ENCODE data around the gene SCD5.

The SCD5 gene

DNA sequence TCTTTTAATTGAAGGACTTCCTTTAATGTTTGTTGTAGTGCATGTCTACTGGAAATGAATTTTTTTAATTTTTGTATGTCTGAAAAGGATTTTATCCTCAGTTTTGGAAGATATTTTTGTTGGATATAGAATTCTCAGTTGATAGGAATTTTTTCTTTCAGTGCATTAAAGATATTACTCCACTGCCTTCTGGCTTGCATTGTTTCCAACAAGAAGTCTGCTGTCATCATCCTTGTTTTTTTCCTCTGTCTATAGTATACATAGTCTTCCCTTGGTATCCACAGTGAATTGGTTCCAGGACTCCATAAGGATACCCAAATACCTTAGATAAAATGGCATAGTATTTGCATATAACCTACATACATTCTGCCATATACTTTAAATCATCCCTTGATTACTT is 33.5 kb downstream of the SCD5 start:
- no peak for DNase-seq (ENCODE audit: low read depth)

DNA sequence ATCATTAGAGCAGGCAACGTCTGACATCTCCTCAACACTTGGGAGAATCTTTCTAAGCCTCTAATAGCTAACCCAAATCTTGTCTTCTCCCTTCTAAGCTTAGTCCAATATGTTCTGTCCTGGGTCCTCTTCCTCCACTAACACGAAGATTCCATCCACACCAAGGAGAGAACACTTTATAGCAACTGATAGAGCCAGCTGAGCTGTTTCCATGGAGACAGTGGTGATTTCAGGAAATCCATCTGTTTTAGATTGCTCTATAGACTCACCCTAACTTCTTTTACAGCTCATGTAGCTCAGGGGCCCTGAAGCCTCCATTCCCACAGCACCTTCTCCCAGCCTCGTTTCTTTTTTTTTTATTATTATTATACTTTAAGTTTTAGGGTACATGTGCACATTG is 37.4 kb downstream of the SCD5 start:
- DNase-seq (ENCODE audit: low read depth) = no peak

DNA sequence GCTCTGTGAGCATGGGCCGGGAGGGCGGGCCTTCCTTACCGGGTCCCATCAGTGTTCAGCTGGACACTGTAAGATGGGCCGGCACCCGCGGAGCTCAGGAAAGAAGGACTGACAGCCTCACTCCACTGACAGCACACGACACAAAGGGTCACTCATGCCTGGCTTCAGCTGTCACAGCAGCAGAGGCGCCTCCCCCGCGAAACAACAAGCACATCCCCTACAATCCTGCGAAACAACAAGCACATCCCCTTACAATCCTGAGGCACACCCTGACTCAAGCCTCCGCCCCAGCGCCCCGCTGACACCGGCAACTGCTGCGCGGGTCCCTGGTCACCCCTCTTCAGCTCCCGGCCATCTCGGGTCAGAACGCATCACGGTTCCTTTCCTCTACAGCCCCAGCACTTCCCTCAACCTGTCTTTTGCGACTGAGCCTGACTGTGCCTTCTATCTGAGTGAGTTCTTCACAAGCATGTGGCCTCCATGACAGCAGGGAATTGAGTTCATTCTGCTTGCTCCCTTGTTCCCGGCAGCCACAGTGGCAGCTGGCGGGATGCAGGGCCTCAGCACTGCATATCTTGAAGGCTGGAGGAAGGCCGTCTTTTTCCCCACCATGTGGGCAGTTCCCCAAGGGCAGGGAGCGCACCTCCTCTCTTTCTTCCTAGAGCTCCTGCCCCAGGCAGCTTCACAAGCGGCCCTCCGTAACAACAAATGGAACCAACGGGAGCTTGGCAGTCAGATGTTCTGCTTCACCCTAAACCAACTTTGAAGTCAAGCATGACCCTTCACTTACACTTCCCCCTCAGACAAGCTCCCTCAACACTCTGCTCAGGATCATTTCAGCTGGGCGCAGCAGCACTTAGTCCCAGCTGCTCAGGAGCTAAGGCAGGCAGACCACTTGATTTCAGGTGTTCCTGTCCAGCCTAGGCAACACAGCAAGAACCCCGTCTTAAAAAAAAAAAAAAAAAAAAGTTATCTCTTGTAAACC is 39.6 kb downstream of the SCD5 start:
- no peak for DNase-seq (ENCODE audit: low read depth)

DNA sequence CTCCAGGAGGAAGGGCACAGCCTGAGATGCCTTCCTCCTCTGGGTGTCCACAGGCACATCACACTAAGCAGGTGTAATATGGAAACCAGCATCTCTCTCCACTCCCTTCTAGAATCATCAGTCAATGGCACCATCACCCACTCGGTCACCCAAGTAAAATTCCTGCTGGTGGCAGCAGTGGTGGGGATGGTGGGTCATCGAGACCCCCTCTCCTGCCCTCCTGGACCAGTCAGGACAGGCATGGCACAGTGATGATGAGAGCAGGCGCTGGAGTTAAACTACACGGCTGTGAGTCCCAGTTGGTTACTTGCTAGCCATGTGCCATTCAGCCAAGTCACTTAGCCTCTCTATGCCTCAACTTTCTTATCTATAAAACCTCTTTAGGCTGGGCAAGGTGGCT is 42.5 kb downstream of the SCD5 start:
- DNase-seq (ENCODE audit: low read depth) = no peak

DNA sequence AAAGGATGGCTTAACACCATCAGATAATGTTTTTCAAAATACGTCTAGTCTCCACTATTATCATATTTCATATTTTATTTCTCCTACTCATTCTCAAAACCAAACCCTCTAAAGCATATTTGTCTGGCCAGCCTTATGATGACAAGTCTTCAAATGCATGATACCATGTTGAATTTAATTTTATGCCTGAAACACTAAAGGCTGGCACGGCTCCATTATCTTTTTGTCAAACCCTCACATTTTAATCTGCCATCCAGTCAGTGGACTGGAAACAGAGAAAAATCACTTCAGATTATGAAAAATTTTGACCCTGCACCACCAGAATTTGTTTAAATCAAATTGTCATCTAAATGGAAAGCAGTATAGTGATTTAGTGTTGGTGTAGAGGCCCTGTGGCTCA is 42.9 kb downstream of the SCD5 start:
- DNase-seq (ENCODE audit: low read depth) = no peak

DNA sequence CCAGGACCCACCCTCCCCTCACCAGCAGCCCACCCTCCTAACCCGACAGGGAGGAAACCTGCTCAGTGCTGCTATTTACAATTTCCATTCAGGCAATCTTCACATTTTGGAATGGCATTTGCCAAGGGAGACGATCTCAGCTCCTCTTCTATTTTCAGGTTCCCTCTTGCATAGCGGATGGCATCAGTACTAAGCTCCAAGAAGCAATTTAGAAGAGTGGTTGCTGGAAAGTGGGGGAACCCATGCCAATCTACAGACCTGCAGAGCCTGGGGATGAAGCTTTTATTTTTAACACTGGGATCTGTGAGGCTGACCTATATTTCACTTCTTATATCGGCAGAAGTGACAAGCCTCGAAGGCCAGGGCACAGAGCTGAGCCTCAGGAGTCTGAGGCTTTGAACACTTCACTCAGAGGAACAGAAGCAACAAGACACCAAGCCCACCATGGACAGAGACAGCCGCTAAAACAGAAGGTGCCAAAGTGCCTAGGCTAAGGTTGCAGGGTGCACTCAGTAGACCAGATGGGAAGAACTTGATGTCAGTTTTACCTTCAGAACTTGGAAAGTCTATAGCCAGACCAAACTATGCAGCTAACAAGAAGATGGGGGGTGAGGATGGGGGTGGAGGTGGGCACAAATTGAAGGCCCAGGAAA is 44.0 kb downstream of the SCD5 start:
- DNase-seq (ENCODE audit: low read depth) = no peak

DNA sequence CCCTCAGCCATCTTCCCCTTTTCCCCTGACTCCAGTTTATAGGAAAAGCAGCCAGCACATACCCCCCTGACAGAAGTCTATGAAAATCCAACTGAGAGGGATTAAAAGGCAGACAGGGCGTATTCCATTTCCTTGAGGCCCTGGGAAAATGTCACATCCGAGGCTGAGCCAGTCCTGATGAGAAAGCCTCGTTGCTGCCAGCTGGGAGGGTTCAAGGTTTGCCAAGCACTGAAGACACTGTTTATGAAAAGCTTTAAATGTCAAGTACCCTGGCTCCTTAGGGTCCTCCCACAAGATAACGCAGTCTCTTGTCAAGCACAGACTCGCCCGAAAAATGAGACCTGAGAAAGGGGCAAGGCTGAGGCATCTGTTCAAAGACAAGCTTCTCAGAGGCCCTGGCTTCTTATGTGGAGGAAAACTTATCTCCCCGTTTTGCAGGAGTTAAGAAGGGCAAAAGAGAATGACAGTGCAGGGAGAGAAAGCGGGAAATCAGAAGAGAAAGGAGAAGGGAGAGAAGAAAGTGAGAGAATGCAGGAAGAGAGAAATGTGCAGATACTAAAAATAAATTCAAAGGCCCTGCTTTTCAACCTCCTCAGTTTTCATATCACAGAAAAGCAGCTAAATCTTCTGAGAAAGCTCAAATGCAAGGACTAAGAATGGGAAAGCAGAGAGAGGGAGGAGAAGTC is 44.7 kb downstream of the SCD5 start:
- DNase-seq (ENCODE audit: low read depth) = no peak

DNA sequence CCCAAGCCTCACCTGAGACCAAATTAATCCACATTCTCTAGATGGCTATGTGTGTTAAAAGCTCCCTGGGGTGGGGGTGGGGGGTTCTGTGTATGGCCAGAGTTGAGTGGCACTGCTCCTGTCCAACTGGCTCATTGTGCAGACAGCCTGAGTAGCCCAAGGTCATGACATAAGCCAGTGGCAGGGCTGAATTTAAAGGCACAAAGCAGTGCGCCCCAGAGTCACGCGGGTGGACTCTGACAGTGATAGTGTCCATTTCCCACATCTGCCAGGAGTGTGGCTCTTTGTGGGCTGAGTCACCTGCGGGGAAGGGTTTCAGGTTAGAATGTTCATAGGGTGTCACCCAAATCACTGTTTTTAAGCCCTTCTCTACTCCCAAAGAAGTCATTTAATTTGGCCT is 45.4 kb downstream of the SCD5 start:
- no peak for DNase-seq (ENCODE audit: low read depth)

DNA sequence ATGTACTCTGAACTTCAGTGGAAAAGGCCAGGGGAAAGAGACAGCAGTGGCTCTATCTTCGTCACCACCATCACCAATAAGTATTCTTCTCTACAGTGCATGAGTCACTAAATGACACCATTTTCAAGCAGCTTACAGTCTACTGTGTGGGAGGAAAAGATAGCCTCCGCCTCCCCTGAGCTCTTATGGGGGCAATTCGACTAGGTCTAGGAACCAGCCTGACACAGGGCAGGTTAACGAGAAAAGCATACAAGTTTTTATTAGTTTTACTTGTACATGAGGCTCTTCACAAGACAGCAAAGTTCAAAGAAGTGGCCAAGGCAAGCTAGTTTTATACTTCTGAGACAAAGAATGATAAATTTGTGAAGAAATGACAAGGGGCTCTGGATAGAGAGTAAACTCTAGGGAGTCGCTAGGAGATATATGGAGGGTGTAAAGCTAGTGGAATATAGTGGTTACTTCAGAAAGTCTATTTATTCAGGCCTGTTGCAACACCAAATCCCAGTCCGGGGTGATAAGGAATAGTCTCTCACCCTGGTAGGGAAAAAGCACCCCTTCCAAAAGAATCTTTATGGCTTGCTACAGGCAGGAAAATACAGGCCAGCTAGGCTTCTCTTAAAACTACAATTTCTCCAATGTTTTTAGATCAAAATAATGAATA is 49.7 kb downstream of the SCD5 start:
- DNase-seq (ENCODE audit: low read depth) = no peak

DNA sequence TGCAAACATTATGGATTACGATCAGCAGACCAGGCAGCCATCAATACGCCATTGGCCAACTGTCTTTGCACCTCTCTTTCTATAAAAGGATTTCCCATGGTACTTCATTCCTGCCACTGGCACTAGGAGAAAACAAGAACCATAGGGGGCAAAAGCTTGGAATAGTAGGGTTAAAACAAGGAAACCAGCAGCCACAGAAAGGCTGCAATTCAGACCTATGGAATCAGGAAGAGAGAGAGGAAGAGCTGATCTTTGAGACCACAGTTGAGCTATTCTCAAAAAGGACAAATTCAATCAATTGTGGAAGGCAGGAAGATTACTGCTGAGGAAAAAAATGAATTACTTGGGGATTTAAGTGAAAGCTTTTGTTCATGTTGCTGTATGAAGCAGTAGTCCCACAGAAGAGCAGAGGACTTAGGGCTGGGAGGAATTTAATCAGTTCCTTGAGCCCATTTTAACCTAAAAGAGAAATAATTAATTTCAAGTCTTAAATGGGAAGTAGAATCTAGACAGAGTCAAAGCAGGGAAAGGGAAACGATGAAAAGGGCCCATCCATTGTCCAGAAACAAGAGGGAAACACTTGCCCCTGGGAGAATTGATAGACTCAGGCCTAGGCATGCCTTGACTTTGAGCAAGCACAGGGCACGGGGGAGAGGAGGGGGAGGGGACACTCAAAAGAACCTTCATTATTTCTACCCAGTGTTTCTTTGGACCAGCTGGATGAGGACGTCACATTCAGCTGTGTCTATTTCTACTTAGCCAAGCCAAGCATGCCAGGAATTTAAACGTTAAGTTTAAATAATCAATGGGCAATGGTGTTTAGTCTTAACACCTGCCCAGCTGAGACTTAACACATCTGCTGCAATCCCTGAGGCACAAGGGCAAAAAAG is 50.7 kb downstream of the SCD5 start:
- DNase-seq (ENCODE audit: low read depth) = no peak

DNA sequence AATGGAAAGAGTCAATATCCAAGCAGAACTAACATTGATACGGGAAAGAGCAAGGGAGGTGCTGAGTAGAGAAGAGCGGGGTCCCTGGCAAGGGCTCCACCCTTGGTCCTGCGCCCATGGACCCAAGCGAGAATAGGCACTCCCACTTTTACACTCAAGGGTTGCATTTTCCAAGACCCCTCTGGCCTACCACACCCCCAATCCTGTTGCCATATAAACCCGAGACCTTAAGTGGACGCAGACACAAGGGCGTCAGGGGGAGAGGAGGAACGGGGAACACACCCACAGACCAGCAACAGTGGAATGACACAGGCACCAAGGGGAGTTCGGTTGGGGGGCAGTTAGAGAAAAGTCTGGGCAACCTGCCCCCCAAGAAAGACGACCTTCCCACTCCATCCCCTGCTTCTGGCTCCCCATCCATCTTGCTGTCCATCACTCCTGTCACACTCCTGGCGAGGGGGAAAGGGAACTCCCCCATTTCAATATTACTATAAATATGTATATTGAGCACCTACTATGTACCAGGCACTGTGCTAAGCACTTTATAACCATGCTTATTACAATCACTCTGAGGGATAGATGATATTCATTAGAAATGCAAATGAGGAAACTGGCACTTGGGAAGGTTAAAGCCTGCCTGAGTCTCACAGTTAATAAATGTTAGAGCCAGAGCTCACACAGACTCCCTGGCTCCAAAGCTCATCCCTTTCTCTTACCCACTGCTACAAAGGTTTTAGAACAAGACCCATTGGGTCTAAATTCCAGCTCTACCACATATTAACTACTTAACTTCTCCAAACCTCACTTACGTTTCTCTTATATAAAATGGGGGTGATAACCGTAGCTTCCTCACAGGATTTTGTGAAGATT is 51.7 kb downstream of the SCD5 start:
- DNase-seq (ENCODE audit: low read depth) = no peak

DNA sequence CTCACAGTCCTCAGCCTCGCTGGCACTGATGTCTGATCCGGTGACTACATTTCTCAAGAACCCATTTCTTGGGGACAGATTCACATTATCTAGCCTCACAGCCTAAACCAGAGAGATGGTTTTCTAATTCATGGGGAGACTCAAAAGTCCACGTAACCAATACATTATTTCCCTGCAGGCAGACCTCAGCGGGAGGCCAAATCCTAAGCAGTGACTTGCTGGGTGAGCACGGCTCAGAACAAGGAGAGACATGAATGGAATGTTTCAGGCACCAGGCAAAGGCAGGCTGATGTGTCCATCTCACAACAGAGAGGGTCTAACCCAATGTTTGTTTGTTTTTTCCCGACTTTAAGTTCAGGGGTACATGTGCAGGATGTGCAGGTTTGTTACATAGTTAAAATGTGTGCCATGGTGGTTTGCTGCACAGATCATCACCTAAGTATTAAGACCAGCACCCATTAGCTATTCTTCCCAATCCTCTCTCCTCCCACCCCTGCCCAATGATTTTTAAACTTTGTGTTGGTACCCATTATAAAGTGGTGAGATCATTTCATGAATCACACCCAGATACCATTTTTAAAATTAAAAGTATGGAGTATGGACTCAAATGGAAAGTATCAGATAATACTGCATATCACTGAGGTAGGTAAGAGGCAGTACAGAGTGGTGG is 53.3 kb downstream of the SCD5 start:
- DNase-seq (ENCODE audit: low read depth) = no peak

DNA sequence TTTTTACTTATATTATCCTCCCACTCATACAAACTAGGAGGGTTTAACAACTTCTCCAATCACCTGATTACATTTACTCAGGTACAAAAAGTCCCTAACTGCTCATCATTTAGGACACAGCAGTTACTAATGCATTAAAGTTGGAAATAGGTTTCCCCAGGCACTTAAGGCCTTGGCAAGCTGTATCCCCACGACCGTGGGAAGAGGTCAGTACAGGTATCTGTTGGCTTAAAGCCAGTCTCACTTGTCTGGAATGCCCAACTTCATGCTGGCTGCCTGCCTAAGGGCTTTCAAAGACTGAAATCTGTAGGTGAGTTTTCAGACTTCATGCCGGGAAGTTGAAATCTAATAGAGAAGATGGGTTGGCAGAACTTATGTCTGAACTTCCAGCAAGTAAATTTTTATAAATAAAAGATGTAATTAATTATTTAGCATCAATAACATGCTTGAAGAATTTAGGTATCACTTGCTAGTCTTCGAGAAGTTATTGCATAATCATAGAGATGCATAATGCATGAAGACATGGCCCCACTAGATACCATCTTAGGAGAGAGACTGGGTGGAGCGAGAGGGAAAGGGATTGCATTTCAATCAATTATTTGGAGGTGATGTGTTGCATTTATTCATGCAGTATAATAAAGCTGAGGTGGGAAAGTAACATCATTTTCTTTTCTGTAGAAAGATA is 54.2 kb downstream of the SCD5 start:
- no peak for DNase-seq (ENCODE audit: low read depth)

DNA sequence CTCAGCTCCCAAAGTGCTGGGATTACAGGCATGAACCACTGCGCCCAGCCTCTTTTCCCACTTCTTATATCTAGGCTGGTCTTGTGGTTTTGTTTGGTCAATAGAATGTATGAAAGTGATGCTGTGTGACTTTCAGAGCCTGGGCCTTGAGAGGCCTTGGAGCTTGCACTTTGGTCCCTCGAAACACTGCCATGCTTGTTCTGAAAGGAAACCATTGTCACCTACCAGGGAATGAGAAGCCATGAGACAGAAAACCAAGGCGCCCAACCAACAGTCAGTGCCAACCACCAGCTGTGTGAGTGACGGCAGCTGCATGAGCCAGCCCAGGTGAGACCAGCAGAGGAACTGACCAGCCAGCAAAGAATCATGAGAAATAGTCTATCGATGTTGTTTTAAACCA is 57.4 kb downstream of the SCD5 start:
- no peak for DNase-seq (ENCODE audit: low read depth)

DNA sequence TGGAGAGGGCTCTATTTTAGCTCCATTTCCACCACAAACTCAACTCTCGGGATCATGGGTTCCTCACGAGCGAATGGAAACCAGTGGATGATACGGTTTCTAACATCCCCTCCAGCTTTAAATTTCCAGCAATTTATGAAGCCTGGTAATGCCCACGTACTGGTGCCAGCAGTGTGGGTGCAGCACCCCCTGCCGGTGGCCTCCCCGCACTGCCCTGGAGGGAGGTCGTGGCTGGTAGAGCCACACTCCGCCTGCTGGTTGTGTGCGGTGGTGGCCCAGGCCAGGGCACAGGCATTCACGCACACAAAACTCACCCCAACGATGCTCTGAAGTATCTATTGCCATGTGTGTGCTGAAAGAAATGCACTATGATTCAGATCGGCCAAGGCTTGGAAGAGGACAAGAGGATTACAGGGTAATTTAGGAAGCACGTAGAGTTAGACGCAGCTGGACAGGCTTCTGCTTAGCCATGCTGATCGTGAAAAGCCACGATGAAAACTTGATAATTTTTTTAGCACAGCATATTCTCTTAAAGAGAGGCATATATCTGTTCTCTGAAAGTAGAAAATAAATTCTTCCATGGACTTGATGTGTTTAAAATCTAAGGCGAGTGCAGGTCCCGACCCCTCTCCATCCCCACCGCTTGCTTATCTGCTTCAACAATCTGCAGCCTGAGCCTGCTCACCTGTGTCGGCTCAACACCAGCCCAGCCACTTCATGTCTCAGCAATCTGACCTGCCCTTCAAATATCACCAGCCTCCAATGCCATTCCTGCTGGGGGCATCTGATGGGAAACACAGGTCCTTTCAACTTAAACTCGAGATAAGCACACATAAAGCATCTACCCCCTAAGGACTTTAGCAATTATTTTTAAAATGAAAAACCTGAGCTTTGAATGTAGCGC is 59.1 kb downstream of the SCD5 start:
- DNase-seq (ENCODE audit: low read depth) = peak; percentile 11

DNA sequence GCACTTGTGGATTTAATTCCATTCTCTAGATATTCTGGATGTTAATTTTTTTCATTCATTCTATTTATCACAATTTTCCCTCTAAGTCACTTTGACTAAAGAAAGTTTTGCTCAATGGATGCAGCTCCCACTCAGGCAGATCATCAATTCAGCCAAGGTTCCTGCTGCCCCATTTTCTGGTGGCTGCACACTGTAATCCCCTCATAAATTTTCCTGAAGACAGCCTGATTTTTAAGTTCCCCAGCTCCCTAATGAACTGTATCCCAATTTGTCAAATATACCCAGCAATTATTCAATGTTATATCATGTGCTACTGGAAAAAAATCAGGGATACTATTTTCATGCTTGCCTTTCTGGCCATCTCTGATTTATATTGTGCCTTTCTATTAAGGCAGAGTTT is 61.2 kb downstream of the SCD5 start:
- no peak for DNase-seq (ENCODE audit: low read depth)

DNA sequence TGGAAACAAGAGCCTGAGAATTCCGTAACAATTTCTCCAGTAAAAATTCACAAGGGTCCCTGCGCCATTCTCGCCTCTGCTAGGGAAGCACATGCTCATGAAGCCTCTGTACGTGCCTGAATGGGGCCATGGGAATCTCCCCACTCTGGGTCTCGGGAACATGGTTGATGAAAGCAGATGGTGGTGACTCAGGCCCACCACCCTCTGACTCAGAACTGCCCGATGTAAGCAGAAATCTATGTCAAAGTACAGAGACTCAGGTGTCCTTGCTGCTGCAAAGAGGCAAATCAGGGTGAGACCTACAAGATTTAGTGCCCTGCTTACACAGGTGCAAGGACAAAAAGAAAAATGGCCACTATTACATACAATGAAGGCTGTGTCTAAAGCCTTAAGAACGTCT is 65.0 kb downstream of the SCD5 start:
- no peak for DNase-seq (ENCODE audit: low read depth)

DNA sequence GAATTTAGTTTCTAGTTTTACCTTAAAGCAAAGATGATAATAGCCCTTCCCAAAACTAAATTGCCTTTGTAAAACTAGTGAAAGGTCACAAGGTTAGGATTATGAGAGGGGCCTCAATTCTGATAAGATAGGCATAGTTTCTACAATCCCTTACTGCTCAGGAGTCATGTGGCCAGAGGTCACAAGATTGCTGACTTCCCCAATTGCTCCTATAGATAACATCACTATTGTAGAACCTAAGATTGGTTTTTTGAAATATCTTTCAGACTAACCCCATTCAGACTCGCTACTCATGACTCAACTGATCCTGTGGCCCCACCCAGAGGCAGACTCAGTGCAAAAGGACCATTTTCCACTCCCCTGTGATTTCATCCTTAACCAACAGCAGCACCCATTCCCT is 70.3 kb downstream of the SCD5 start:
- no peak for DNase-seq (ENCODE audit: low read depth)

Measured in activated gamma-delta T cell treated with anti-CD3 and anti-CD28 coated beads, Interleukin-2, amount 50 U/mL, for 16 hours (primary cell).